HG03045 (cell line): ENCODE measurements around the gene ARSI.

ENCODE experiments used
- ATAC-seq: cut with Tn5 transposase; IDR thresholded peaks from one replicate; pipeline ENCODE4 v1.9.1; 2021; ENCODE audit warnings: mild to moderate bottlenecking, moderate library complexity; ENCODE audit not compliant: unreplicated experiment

Gene ARSI

DNA sequence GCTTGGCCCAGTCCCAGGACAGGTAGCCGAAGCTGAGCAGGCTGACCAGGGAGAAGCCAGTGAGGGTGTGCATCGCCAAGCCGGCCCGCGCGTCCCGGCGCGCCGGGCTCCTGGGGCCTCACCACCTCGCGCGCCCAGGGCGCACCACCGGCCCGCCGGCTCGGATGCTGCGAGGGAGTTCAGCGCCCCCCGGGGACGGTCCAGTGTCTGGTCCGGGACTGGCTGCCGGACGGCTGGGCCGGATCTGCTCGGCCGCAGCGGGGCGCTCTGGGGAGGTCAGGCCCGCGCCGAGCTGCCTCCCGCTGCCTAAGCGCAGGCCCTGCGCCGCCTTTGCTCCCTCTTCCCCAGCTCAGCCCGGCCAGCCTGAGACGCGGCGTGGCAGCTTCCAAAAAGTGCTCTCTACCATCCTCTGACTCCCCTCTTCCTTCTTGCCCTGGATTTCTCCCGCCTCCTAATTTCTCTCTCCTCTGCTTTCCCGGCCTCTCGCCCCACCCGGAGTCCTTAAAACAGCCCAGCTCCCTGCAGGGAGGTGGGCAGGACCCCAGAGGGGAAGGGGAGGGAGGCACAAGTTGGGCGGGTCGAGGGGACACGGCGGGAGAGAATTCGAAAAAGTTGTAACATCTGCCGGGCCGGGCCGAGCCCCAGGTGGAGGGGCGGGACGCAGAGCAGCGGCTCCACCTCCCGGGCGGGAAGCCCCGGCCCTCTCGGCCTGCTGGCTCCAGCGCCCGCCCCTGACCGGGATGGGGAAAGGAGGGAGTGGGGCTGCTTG is at the start of gene ARSI:
Gene ARSI (minus strand): TSS at position 605 of the 769 bp plus-strand sequence. CDS start 532 bp downstream, at position 73.
- ATAC-seq, result no peak

DNA sequence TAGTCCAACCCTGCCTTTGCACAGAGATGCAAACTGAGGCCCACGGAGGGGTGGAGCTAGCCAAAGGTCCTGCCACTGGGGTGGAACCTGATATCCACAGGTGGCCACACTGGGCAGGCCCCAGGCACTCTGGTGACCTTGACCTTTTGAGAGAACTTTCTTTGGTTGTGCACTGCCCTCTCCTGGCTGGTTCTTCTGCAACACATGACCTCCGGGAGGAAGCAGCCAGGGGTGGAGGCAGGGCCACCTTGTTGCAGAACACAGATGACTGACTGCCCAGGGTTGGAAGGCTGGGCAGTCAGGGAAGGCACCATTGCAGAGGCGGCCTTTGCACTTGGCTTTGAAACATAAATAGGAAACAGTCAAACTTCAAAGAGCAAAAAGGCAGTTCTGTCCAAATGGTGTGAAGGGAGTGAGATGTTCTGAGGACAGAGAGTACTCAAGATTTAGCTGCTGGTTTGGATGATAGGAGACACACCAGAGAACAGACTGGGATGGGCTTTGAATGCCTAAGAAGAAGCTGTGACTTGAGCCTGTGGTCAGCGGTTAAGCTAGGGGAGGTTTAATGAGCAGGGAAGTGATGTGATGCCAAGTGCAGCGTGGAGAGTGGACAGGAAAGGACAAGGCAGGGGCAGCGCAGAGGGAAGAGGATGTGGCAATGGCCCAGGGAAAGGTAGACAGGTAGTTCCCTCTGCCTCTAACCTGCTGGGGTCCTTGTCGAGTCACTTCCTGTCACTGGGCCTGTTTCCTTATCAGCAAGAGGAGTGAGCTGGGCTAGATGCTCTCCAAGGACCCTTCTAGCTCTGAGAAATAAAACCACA is 48.0 kb upstream of the ARSI start:
- ATAC-seq, result peak; percentile 73

DNA sequence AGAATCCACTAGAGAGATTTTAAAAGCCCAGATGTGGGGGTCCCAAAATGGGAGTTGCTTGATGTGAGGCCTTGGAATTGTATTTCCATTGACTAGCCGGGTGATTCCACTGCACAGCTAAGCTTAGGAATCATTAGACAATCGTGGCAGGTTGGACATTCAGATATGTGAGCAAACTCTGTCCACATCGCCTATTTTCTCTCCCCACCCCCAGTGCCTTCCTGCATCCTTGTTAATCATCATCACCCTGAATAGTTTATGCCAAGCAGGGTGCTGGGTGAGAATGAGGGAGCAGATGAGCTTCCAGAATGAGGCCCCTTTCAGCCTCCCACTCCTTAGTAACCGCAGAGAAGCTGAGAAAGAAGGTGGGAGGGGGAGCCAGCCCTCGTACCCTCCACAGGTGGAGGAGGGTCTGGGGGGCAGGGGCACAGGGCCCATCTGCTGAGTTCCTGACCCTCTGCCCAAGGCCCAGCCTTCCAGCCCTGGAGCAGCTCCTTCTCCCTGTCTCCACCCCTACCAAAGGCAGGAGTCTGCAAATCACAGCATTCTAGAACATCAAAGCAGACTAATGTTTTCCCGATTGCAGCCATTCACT is 47.1 kb upstream of the ARSI start:
- no peak for ATAC-seq

DNA sequence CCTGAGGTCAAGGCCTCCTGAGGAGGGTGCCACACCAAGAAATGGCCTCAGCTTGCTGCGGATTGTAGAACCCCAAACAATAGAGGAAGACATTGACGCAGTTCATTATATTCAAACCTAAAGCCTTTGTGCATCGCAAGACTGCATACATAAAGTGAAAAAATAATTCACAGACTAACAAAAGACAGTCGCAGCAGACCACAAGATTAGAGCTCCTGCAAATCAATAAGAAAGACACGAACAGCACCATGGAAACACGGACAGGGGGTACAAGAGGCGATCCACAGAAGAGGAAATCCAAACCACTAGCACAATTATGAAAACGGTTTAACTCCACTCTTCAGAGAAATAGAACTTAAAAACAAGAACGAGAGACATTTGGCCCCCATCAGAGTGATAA is 44.7 kb upstream of the ARSI start:
- no peak for ATAC-seq

DNA sequence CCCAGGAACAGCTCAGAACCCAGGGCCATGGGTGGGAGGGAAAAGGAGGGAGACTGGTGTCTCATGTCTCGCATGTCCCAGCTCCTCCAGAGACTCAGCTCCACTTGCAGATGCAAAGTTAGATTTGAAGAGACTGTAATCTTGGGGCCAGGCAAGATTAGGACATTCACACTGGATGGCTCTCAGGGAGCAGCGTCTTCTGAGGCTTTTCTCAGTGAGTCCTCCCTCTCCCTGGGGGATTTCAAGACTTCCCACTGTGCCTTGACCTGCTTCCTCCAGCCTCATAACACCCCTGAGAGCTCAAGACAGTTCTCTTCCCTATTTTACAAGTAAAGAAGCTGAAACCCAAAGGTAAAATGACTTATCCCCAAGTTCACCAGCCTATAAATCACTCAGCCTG is 44.3 kb upstream of the ARSI start:
- no peak for ATAC-seq

DNA sequence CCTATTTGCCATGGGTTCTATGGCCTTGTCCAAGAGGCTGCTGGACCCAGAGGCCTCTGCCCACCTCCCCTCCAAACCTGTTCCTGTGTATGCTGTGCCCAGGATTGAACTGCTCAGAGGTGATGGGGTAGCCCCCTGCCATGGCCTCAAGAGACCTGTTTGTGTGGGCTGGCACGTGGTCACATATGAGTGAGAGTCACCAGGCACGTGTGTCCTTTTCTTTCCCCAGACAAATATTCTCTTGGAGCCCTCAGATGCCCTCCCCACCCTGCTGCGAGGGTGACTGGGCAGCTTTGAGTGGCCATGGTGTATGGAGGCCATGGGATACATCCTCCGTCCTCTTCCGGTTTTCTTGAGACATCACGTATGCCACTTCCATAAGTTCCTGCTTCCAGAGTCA is 43.9 kb upstream of the ARSI start:
- no peak for ATAC-seq

DNA sequence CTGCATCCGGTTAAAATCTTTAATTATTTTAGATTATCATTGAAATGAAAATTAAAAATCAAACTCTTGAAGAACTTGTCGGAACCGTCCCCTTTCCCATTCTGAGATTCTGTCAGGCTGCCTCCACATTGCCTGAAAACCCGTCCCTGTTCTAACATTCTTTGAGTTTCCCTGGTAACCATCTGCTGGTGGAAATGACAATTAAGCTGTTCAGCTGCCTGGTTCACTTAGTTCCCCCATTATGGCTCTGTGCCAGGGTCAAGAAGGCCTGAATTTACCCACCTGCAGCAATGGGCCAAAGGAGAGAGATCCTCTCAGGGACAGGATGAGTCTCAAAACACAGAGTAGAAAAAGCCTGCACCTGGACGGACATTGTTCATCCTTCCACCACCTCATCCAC is 43.0 kb upstream of the ARSI start:
- no peak for ATAC-seq

DNA sequence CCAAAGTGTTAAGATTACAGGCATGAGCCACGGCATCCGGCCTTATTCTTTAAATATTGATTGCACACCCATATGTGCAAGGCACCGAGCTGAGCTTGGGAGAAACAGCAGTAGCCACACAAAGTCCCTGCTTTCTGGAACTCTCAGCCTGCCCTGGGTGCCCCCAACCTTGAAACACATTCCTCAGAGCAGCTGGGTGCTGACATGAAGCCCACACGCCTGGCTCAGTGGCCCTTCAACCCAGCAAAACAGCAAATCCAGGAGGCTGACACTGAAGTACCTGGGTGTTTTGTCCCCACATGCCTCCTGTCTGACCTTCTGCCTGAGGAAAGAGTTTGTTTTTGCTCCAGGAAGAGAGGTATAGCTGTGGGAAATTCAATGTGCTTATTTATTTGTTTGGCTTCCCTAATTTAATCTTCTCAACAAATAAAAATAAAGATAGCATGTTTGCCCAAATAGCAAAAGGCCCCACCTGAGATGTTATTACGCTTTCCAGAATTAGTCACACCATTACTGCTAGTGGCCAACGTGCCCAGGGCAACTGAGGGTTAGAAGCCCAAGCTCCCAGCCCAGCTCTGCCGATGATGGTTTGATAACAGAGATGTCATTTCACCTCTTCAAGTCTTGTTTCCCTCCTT is 41.4 kb upstream of the ARSI start:
- no peak for ATAC-seq

DNA sequence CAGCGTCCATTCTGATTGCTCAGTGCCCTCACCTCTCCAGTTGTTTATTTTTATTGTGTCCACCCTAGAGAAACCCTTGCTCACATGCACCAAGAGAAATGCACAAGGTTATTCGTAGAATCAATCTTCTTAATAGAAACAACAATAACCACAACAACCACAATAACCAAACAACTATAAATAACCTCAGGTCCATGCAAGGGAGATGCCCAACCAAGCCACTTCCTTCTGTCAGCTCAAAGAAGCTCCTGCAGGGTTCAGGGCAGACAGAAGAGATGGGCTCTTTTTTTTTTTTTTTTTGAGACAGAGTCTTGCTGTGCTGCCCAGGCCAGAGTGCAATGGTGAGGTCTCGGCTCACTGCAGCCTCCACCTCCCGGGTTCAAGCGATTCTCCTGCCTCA is 39.9 kb upstream of the ARSI start:
- no peak for ATAC-seq

DNA sequence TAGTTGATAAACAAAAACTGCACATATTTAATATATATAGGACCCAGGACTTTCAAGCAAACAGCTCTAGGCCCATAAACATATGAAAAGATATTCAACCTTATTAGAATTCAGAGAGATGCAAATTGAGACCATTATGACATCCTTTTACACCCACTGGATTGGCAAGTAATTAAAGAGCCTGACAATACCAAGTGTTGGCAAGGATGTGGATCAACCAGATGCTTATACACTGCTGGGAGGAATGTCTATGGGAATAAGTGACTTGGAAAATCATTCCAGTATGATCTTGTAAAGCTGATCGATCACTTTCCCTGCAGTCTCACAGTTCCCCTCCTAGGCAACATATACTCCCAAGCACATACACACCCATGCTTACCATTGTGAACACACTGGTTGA is 39.3 kb upstream of the ARSI start:
- ATAC-seq, result no peak

DNA sequence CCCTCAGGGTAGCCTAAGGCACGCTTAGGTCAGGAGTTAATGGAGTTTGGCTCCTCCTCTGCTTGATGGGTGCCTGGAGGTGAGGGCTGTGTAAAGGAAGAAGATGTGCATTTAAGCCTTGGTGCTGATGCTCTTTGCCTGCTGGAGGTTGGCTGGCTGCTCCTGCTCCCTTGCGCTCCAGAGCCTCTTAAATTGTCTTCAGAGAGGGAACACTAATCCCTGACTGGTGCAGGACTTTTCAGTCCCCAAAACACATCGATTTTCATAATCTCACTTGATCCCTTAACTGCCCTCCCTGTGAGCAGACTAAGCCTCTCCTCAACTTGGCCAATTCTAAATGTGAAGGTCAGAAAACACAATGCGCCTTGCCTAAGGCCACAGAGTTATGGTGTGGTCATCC is 38.6 kb upstream of the ARSI start:
- ATAC-seq, result no peak

DNA sequence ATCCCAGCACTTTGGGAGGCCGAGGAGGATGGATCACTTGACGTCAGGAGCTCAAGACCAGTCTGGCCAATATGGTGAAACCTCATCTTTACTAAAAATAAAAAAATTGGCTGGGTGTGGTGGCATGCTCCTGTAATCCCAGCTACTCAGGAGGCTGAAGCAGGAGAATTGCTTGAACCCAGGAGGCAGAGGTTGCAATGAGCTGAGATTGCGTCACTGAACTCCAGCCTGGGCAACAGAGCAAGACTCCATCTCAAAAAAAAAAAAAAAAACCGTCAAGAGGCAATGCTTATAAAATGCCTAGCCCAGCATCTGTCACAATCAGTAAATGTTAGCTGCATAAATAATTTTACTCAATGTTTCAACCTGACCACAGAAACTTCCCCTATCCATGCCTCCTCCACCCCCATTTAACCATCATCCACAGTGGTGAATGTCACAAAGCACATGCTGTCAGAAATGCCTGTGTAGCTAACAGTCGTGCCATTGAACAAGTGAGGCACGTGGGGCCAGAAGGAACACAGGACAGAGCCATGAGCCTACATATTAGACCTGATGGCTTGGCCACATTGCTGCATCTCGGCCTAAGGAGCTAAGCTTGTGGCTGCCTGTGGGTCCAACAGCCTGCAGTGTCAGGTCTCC is 38.0 kb upstream of the ARSI start:
- ATAC-seq, result no peak

DNA sequence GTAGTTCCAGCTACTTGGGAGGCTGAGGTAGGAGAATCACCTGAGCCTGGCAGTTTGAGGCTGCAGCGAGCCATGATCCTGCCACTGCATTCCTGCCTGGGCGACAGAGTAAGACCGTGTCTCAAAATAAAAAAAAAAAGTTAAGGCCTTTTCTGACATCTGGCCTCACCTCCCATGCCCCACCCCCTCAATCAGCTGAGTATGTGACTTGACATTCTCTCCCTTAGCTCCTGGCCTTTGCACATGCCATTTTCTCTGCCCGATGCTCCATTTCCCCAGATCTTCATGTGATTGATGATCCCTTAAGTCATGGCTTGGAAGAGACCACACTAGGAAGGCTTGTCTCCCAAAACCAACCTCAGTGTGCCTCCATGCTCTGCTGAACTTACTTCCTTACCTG is 37.1 kb upstream of the ARSI start:
- no peak for ATAC-seq

DNA sequence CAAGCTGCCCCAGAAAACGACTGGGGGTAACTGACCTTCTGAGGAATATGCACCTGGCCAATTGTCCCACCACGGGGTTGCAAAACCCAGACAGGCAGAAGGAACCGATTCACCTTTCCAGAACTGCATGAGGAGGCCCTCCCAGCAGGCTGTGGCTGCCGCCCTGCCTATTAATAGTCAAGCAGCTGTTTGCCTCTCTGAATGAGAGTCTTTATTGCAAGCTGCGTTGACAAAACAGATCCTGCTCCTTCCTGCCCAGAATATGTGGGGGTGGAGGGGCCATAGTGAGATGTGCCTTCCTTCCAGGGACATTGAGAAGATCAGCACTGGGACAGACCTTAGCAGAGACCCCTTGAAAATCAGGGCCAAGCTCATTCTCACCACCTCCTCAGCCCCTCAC is 36.5 kb upstream of the ARSI start:
- ATAC-seq, result no peak

DNA sequence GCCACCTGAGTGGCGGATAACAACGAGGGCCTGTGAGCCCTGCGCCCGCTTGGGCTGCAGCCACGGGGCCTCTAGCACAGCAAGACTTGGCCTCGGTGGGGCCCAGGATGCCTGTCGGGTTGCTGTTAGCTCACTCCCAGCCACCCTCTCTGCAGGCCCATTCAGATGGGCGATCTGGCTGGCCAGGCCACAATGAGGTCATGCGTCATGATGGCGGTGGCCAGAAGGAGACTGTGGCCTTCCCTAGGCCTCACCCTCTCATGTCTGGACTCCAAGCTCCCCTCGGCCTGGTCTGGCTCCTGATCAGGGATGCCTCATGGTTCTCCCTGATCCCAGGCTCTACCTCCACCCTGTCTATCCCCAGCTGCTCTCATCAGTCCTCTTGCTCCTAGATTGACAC is 35.8 kb upstream of the ARSI start:
- no peak for ATAC-seq

DNA sequence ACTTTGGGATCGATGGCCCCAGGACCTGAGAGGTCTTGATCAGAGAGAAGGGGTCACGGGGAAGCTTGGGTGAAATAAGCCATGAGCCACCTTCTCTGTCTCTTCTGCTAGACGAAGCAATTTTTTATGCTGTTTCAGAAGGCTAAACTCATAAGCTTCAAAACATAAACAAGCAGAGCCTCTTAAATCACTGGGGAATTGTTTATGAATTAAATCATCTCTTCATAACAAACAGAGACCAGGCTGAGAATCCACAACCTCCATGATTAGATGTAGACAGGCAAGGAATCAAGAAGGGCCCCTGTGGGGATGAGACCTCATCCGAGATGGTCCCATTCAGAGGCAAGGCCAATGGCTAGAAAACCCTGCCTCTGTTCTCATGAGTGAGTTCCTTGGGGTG is 33.1 kb upstream of the ARSI start:
- no peak for ATAC-seq

DNA sequence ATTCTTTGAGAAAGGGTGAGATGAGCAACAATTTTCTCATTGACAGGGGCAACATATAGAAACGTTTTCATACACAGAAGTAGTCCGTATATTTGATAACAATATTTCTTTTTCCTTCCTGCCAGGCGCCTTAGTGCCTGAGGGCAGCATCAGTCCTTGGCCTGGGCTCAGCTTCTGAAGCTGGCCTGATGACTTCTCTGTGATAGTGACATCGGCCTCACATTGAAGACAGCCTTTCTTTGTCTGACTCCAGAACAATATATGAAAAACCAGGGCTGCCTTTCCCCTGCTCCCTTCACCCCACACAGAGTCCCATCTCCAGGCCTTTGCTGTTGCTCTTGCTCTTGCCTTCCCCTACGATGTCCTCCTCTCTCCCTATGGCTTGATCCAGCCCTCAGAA is 30.7 kb upstream of the ARSI start:
- ATAC-seq, result no peak

DNA sequence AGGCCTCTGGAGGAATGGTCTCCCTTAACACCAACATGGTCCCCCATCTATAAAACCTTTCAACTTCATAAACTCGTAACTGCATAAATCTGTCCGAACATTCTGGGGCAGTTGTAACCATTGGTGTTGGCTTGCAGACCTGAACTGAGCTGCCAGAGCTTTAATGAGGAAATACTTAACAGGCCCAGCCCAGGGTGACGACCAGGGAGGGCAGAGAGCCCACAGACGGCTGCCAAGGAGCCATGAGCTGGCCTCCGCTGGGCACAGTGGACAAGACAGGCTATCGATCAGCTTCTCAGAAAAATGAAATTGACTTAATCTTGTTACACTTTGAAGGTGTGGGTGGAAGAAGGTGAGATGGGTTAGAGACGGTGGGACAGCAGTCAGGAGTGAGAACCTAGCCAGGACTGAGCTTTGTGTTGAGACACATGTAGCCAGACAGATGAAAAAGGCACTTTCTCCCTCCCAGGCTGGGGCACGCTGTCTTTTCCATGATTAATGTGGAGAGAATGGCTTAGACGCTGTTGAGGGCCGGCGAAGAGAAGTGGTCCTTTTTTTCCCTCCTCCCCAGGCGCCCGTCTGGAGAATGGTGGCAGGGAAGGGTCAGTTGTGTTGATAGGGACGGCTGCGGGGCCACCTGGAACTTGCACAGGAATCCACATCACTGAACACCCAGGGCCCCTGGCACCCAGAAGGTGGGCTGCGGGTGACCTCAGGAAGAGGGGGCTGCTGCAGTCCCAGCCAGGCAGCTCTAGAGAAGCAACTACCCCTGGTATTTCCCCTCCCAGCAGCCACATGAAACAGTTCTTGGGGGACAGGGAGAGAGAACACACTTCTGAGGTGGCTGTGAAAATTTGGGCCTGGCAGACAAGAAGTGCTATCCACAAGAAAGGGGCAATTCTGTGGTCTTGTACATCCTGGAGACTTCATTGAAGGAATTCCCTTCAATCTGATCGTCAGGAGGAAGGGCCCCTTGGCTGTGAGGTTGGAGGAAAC is 27.5 kb upstream of the ARSI start:
- no peak for ATAC-seq

DNA sequence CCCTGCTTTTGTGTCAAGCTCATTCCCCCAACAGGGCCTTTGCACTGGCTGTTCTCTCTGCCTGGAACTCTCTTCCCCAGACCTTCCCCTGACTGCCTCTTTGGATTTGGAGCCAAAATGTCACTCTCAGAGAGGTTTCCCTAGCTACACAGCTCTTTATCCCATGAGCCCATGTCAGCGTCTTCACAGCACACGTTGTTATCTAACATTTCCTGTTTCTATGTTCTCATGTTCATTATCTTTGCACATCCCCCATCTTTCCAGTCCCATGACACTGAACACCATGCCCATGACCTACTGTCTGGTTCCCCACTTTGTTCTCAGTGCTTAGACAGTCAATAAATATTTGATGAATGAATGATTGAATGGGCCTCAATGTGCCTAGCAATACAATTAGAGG is 26.3 kb upstream of the ARSI start:
- ATAC-seq, result no peak

DNA sequence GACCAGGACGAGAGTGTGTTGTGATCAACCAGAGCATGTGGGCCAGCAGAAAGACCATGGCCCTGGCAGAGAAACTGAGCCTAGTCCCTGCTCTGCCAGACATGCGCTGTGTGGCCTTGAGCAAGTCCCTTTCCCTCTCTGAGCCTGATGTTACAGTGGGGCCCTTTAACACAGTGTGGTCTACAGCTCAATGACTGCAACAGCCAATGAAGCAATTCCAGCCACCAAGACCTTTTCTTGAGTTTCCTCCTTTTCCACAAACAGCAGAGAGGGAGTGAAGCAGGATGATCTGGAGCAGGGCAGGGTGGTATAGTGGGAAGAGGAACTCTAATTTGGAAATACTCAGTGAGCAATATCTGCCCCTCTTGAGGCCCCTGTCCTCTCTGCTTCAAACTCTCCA is 25.8 kb upstream of the ARSI start:
- no peak for ATAC-seq
